Measurements from ENCODE around the gene ZG16.

DNA sequence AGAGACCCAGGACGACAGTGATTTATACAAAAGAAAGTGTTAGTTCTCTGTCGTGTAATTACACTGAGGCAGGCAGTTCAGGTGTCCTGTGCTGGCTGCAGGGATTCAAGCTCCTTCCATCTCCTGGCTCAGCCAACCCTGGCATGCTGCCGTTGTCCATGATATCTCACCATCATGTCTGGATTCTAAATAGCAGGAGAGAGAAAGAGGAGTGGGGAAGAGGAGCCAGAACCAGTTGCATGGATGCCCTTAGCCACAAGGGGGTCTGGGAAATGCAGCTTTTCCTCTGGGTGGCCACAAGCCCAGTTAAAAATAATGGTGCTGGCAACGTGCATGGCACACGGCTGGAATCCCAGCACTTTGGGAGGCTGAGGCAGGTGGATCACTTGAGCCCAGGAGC is 41.9 kb upstream of the ZG16 start:
- TF ChIP-seq POLR2A (IDR thresholded peaks at IDR 0.05) = no peak
- TF ChIP-seq, protein P1, sequence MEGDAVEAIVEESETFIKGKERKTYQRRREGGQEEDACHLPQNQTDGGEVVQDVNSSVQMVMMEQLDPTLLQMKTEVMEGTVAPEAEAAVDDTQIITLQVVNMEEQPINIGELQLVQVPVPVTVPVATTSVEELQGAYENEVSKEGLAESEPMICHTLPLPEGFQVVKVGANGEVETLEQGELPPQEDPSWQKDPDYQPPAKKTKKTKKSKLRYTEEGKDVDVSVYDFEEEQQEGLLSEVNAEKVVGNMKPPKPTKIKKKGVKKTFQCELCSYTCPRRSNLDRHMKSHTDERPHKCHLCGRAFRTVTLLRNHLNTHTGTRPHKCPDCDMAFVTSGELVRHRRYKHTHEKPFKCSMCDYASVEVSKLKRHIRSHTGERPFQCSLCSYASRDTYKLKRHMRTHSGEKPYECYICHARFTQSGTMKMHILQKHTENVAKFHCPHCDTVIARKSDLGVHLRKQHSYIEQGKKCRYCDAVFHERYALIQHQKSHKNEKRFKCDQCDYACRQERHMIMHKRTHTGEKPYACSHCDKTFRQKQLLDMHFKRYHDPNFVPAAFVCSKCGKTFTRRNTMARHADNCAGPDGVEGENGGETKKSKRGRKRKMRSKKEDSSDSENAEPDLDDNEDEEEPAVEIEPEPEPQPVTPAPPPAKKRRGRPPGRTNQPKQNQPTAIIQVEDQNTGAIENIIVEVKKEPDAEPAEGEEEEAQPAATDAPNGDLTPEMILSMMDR (IDR thresholded peaks at IDR 0.05) = no peak
- no peak for TF ChIP-seq POLR2AphosphoS5 (IDR thresholded peaks at IDR 0.05)
- TF ChIP-seq EP300 (IDR thresholded peaks at IDR 0.05) = no peak
